IMR-90 (cell line): ENCODE measurements around the gene SS18L1. TPM values are rescaled to one million over a fixed set of nuclear protein-coding genes. Genes with fewer than 3 reads are reported as not detected.

ENCODE experiments used
- ATAC-seq: fragments of 200-7000 bp; cut with Tn5 transposase; 2 replicates; pipeline ENCODE4 v1.9.1; 2020; ENCODE audit warnings: low read depth, mild to moderate bottlenecking, moderate library complexity
- BruUV-seq: library from RNA; stranded (reverse); fragments of 400-500 nt; replicated peaks from 2 replicates; lab custom pipeline; 2021; lab: Mats Ljungman, UMichigan
- CTCF ChIA-PET: fragments of 300-600 bp; formaldehyde crosslinking; extraction: SDS; loops from one replicate; lab custom pipeline; 2021; ENCODE audit warnings: antibody characterized with exemption; lab: Yijun Ruan, JAX
- POLR2A ChIA-PET: fragments of 300-600 bp; sonication (Branson Sonifier 250); formaldehyde crosslinking; loops from one replicate; lab custom pipeline; 2022; ENCODE audit warnings: antibody characterized with exemption; ENCODE audit not compliant: unreplicated experiment; lab: Charles Lee
- DNase-seq: peaks from one replicate; pipeline ENCODE4 v3.0.0; 2013
- H2AFZ ChIP-seq: replicated peaks from 2 replicates; pipeline ENCODE3; 2013; ENCODE audit warnings: low read length, mild to moderate bottlenecking; ENCODE audit not compliant: poor library complexity
- H2AK5ac ChIP-seq: 2 replicates; pipeline ENCODE4 v1.6.1; 2013; ENCODE audit warnings: low read depth, low read length, inconsistent platforms
- H2AK9ac ChIP-seq: replicated peaks from 2 replicates; pipeline ENCODE3; 2013; ENCODE audit warnings: mild to moderate bottlenecking, low read depth, low read length, moderate library complexity; ENCODE audit not compliant: poor library complexity
- H2BK120ac ChIP-seq: 2 replicates; pipeline ENCODE4 v1.6.1; 2013; ENCODE audit warnings: low read depth, low read length, inconsistent platforms
- H2BK15ac ChIP-seq: 3 replicates; pipeline ENCODE4 v1.6.1; 2013; ENCODE audit warnings: low read depth, low read length, inconsistent platforms
- H2BK20ac ChIP-seq: 2 replicates; pipeline ENCODE4 v1.6.1; 2013; ENCODE audit warnings: low read depth, mild to moderate bottlenecking, inconsistent platforms, low read length, moderate library complexity
- H2BK5ac ChIP-seq: 2 replicates; pipeline ENCODE4 v1.6.1; 2013; ENCODE audit warnings: mild to moderate bottlenecking, low read depth, low read length, inconsistent platforms; ENCODE audit not compliant: poor library complexity, severe bottlenecking
- H3K14ac ChIP-seq: replicated peaks from 2 replicates; pipeline ENCODE4 v1.6.1; 2013; ENCODE audit warnings: low read depth, low read length, inconsistent platforms
- H3K18ac ChIP-seq: 2 replicates; pipeline ENCODE4 v1.6.1; 2013; ENCODE audit warnings: low read depth, low read length, control low read depth
- H3K23ac ChIP-seq: 2 replicates; pipeline ENCODE4 v1.6.1; 2013; ENCODE audit warnings: low read depth, low read length, inconsistent platforms
- H3K27ac ChIP-seq: 2 replicates; pipeline ENCODE4 v1.5.1; 2013; ENCODE audit warnings: mild to moderate bottlenecking, control low read depth, low read length; ENCODE audit not compliant: insufficient read depth
- H3K27me3 ChIP-seq: 2 replicates; pipeline ENCODE4 v1.6.1; 2013; ENCODE audit warnings: low read length; ENCODE audit not compliant: control insufficient read depth, insufficient read depth
- H3K36me3 ChIP-seq: 2 replicates; pipeline ENCODE4 v1.6.1; 2013; ENCODE audit warnings: low read length, mixed read lengths; ENCODE audit not compliant: control insufficient read depth, insufficient read depth
- H3K4ac ChIP-seq: 2 replicates; pipeline ENCODE4 v1.6.1; 2013; ENCODE audit warnings: low read depth, low read length, inconsistent platforms
- H3K4me1 ChIP-seq: 2 replicates; pipeline ENCODE4 v1.6.1; 2013; ENCODE audit warnings: low read length, mixed read lengths; ENCODE audit not compliant: control insufficient read depth, insufficient read depth
- H3K4me2 ChIP-seq: 2 replicates; pipeline ENCODE4 v1.6.1; 2013; ENCODE audit warnings: low read depth, mild to moderate bottlenecking, control low read depth, low read length, moderate library complexity
- H3K4me3 ChIP-seq: 2 replicates; pipeline ENCODE4 v1.5.1; 2013; ENCODE audit warnings: low read depth, mild to moderate bottlenecking, control low read depth, low read length, moderate library complexity; ENCODE audit not compliant: insufficient read depth
- H3K56ac ChIP-seq: 2 replicates; pipeline ENCODE4 v1.6.1; 2013; ENCODE audit warnings: low read length, inconsistent platforms; ENCODE audit not compliant: insufficient read depth; ENCODE audit errors: extremely low read depth
- H3K79me1 ChIP-seq, 2 experiments: 2 replicates each; pipeline ENCODE4 v1.6.1; 2013; ENCODE audit warnings: low read length in 2 of 2, inconsistent platforms in 1 of 2, low read depth in 1 of 2
- H3K9ac ChIP-seq: 2 replicates; pipeline ENCODE4 v1.6.1; 2013; ENCODE audit warnings: low read depth, low read length, control low read depth
- H3K9me1 ChIP-seq: 2 replicates; pipeline ENCODE4 v1.6.1; 2013; ENCODE audit warnings: low read length, inconsistent platforms; ENCODE audit not compliant: insufficient read depth
- H3K9me3 ChIP-seq: 2 replicates; pipeline ENCODE4 v1.6.1; 2013; ENCODE audit warnings: low read length; ENCODE audit not compliant: control insufficient read depth, insufficient read depth
- H4K20me1 ChIP-seq: 2 replicates; pipeline ENCODE4 v1.6.1; 2013; ENCODE audit warnings: low read length, inconsistent platforms; ENCODE audit not compliant: insufficient read depth
- H4K5ac ChIP-seq: 2 replicates; pipeline ENCODE4 v1.6.1; 2013; ENCODE audit warnings: mild to moderate bottlenecking, low read depth, low read length, control low read depth
- H4K8ac ChIP-seq, 2 experiments: 2 replicates each; pipeline ENCODE4 v1.6.1; 2013; ENCODE audit warnings: low read depth in 2 of 2, low read length in 2 of 2, control low read depth in 1 of 2, inconsistent platforms in 1 of 2
- H4K91ac ChIP-seq: 2 replicates; pipeline ENCODE4 v1.6.1; 2013; ENCODE audit warnings: low read depth, low read length, inconsistent platforms; ENCODE audit not compliant: insufficient read depth
- BHLHE40 ChIP-seq: fragments of 150-350 bp; IDR thresholded peaks from 2 replicates; pipeline ENCODE4 v1.6.1; 2016; ENCODE audit warnings: mild to moderate bottlenecking, low read depth, low read length
- CHD1 ChIP-seq: IDR thresholded peaks from 2 replicates; pipeline ENCODE4 v1.6.1; 2012; ENCODE audit warnings: low read depth, low read length, improper control_type of control experiment
- NFE2L2 ChIP-seq: fragments of 150-350 bp; IDR thresholded peaks from 2 replicates; pipeline ENCODE4 v1.6.1; 2016; ENCODE audit warnings: low read depth, mild to moderate bottlenecking, low read length
- RAD21 ChIP-seq: IDR thresholded peaks from 2 replicates; pipeline ENCODE4 v1.6.1; 2012; ENCODE audit warnings: low read length, improper control_type of control experiment
- RCOR1 ChIP-seq: IDR thresholded peaks from 2 replicates; pipeline ENCODE4 v1.6.1; 2012; ENCODE audit warnings: mild to moderate bottlenecking, low read length, improper control_type of control experiment; ENCODE audit not compliant: insufficient replicate concordance
- RFX5 ChIP-seq: IDR thresholded peaks from 2 replicates; pipeline ENCODE4 v1.8.0; 2012; ENCODE audit warnings: low read depth, mild to moderate bottlenecking, low read length, moderate library complexity
- WGBS, 2 experiments: methylation state at CpG; one replicate each; pipeline versions ENCODE4 v1.1.5 to v1.1.7; 2013; ENCODE audit warnings: missing lambda C conversion rate in 2 of 2; ENCODE audit not compliant: insufficient read length in 1 of 2; ENCODE audit errors: extremely low coverage in 2 of 2; 5-methylcytosine and 5-hydroxymethylcytosine counted together
- dilution Hi-C: fragments of 300-500 bp; cut with HindIII; formaldehyde crosslinking; loops from one replicate; pipeline ENCODE4 v1.14.3; 2018; ENCODE audit warnings: low sequenced_read_pairs; ENCODE audit not compliant: unreplicated experiment
- in situ Hi-C: fragments of 300-500 bp; cut with MboI; formaldehyde crosslinking; loops from 3 replicates; pipeline ENCODE4 v1.14.3; 2019; ENCODE audit warnings: low sequenced_read_pairs, inconsistent platforms, mixed read lengths
- intact Hi-C: fragments of 100-400 bp; cut with micrococcal nuclease; formaldehyde crosslinking; loops from 2 replicates; pipeline ENCODE4 v1.10.0; 2022
- polyA plus RNA-seq, 3 experiments: library from polyadenylated mRNA; depleted of rRNA; stranded (reverse); fragments of >200 nt; gene quantifications; 2 replicates each; pipeline ENCODE4 v1.2.3, GENCODE V29; 2012; ENCODE audit warnings: low replicate concordance in 1 of 3
- total RNA-seq: library from RNA; depleted of rRNA; stranded (reverse); fragments of >200 nt; gene quantifications from 2 replicates; pipeline ENCODE4 v1.2.3, GENCODE V29; 2012
- TF ChIP-seq, protein P1 (sequence below): conservative IDR thresholded peaks from 2 replicates; pipeline ENCODE4 v1.5.1; 2012; ENCODE audit warnings: mild to moderate bottlenecking, low read depth, low read length, improper control_type of control experiment
- TF ChIP-seq, protein P2 (sequence below): fragments of 150-350 bp; IDR thresholded peaks from 2 replicates; pipeline ENCODE4 v1.6.1; 2016; ENCODE audit warnings: low read depth, mild to moderate bottlenecking, low read length, moderate library complexity, borderline replicate concordance

SS18L1 gene
- total and polyA plus RNA-seq, 2 of the 4 experiments (the other 2 are of a cell fraction): 8.1 to 12.2 TPM

DNA sequence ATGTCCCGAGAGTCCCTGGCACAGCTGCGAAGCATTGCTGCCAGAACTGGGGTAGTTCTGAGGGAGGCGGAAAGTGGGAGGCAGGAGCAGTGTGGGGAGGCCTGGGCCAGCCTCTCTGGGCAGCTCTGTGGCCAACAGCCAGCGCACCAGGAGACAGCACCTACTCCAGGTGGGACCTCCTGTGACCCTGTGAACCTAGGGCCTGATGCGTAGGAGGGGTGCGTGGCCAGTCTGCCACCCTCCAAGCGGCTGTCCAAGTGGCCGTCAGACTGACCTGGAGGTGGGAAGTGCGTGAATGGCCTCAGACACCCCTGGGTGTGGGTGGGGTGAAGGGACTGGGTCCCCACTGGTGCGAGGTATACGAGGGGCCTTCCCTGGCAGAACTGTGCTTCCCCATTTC is 15.5 kb downstream of the SS18L1 start:
- H4K5ac ChIP-seq: no peak overlapping the region
- no peak for ATAC-seq
- no peak overlapping the region for H3K18ac ChIP-seq
- H3K27ac ChIP-seq: no peak overlapping the region
- H2BK15ac ChIP-seq: no peak overlapping the region
- H2BK120ac ChIP-seq: no peak overlapping the region
- no peak overlapping the region for H3K4me3 ChIP-seq
- H2AFZ ChIP-seq: no peak overlapping the region
- no peak overlapping the region for H3K4me2 ChIP-seq
- ChIA-PET POLR2A (no interaction called here), CTCF (no interaction called here)
- TF ChIP-seq RCOR1 (no peak), BHLHE40 (no peak), RAD21 (no peak), RFX5 (no peak), CHD1 (no peak), NFE2L2 (no peak)
- TF ChIP-seq, protein P1, sequence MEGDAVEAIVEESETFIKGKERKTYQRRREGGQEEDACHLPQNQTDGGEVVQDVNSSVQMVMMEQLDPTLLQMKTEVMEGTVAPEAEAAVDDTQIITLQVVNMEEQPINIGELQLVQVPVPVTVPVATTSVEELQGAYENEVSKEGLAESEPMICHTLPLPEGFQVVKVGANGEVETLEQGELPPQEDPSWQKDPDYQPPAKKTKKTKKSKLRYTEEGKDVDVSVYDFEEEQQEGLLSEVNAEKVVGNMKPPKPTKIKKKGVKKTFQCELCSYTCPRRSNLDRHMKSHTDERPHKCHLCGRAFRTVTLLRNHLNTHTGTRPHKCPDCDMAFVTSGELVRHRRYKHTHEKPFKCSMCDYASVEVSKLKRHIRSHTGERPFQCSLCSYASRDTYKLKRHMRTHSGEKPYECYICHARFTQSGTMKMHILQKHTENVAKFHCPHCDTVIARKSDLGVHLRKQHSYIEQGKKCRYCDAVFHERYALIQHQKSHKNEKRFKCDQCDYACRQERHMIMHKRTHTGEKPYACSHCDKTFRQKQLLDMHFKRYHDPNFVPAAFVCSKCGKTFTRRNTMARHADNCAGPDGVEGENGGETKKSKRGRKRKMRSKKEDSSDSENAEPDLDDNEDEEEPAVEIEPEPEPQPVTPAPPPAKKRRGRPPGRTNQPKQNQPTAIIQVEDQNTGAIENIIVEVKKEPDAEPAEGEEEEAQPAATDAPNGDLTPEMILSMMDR: no peak
- TF ChIP-seq, protein P2, sequence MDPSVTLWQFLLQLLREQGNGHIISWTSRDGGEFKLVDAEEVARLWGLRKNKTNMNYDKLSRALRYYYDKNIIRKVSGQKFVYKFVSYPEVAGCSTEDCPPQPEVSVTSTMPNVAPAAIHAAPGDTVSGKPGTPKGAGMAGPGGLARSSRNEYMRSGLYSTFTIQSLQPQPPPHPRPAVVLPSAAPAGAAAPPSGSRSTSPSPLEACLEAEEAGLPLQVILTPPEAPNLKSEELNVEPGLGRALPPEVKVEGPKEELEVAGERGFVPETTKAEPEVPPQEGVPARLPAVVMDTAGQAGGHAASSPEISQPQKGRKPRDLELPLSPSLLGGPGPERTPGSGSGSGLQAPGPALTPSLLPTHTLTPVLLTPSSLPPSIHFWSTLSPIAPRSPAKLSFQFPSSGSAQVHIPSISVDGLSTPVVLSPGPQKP: no peak
- H3K14ac ChIP-seq: no peak overlapping the region
- H3K4me1 ChIP-seq: peaks cover 7% of the 10 kb centered on the region
- in situ Hi-C loops: no loop called here
- H3K9ac ChIP-seq: no peak overlapping the region
- no peak overlapping the region for H3K4ac ChIP-seq
- H3K79me1 ChIP-seq: peaks cover 9 to 65% of the 10 kb centered on the region in 2 experiments
- WGBS, 2 experiments: 100% methylated on average over 2 of the region's 11 CpGs; no CpG with 5 or more reads in 1 of the 2 experiments
- no peak overlapping the region for H3K56ac ChIP-seq
- H2BK5ac ChIP-seq: no peak overlapping the region
- H3K36me3 ChIP-seq: peaks cover 30% of the 10 kb centered on the region
- no peak overlapping the region for H3K23ac ChIP-seq
- BruUV-seq: no TSS peak
- H2AK9ac ChIP-seq: no peak overlapping the region
- no peak overlapping the region for H2AK5ac ChIP-seq
- intact Hi-C loops: no loop called here
- H4K91ac ChIP-seq: no peak overlapping the region
- dilution Hi-C loops: no loop called here
- DNase-seq: no peak
- H2BK20ac ChIP-seq: no peak overlapping the region
- H4K20me1 ChIP-seq: peaks cover 61% of the 10 kb centered on the region
- H3K9me1 ChIP-seq: peaks cover 16% of the 10 kb centered on the region; the same call in 1 of the 2 replicates
- no peaks in the 10 kb centered on the region for H3K9me3 ChIP-seq
- no peaks in the 10 kb centered on the region for H3K27me3 ChIP-seq
- H4K8ac ChIP-seq: no peak overlapping the region
